ENCODE results near the gene PLCL1. TPM values are rescaled to one million over a fixed set of nuclear protein-coding genes. Genes with fewer than 3 reads are reported as not detected.
A peak's percentile ranks its signal among the peaks of the same experiment; 100 is the strongest.

The PLCL1 gene
- total and polyA plus RNA-seq, 10 donors, result 0.54 to 6.5 (median 4.0) TPM

GRCh38 chr2:197853549-197853948, 49.2 kb downstream of the PLCL1 start:
- Histone ChIP-seq H3K27me3 (replicated peaks in 1 of 7) (no peaks in the 10 kb centered on the region), H3K36me3 (no peaks in the 10 kb centered on the region), H3K27ac (no peak overlapping the region), H3K4me1 (no peaks in the 10 kb centered on the region), H3K9me3 (peaks cover 0 to 8% (median 4%) of the 10 kb centered on the region in 8 donors), H3K4me3 (no peak overlapping the region)
- no peak for TF ChIP-seq POLR2A (IDR thresholded peaks at IDR 0.05)
- no peak for TF ChIP-seq POLR2AphosphoS5 (IDR thresholded peaks at IDR 0.05)
- no peak for TF ChIP-seq CTCF (IDR thresholded peaks at IDR 0.05 in 8 of 11, conservative IDR thresholded peaks at IDR 0.05 in 3 of 11)
- 61 to 89% (median 70%) methylated on average over 1 of the region's 1 CpG for WGBS, 5 donors
- intact Hi-C loops (cut with DNase I; ENCODE audit: low total_unique reads), result no loop called here
- no peak for DNase-seq

DNA sequence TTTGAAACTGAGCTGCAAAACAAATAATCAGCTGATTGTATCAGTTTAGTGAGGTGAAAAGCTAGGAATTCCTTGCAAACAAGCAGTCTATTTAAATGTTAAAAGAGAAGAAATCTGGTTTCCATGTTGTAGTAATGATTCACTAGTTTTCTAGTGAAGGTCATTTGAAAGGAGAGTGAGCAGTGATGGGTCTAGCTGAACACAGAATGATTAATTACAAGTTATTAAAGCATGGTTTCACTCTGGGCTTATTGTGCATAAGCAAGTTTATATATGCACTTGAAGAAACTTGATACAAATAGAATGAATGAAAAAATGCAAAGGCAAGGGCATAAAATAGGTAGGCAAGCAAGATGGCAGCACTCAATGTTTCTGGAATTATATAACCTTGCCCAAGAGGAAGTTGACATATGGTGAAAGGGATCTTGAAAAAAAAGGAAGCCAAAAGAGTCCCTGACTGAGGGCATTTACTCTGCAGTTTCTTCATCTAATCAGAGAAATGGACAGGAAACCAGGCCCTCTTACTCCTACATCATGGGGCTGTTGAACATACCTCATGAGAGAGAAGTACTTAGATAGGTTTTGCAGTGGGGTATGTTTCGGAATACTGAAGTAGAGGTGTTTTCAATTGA, 53.2 kb downstream of the PLCL1 start:
- TF ChIP-seq CTCF (IDR thresholded peaks at IDR 0.05 in 8 of 11, conservative IDR thresholded peaks at IDR 0.05 in 3 of 11) (no peak), POLR2A (IDR thresholded peaks at IDR 0.05) (no peak), POLR2AphosphoS5 (IDR thresholded peaks at IDR 0.05) (no peak)
- no peak overlapping the region for H3K4me3 ChIP-seq

GRCh38 chr2:197858607-197859140, 54.3 kb downstream of the PLCL1 start:
- intact Hi-C loops (cut with DNase I; ENCODE audit: low total_unique reads), result no loop called here
- no peaks in the 10 kb centered on the region for H3K36me3 ChIP-seq
- TF ChIP-seq POLR2AphosphoS5 (IDR thresholded peaks at IDR 0.05) (no peak), POLR2A (IDR thresholded peaks at IDR 0.05) (no peak), CTCF (IDR thresholded peaks at IDR 0.05 in 8 of 11, conservative IDR thresholded peaks at IDR 0.05 in 3 of 11) (no peak)
- DNase-seq, result no peak
- no peaks in the 10 kb centered on the region for H3K27me3 ChIP-seq (replicated peaks in 1 of 7)
- H3K9me3 ChIP-seq, result peaks cover 0 to 15% (median 9%) of the 10 kb centered on the region in 8 donors
- peak overlapping the region in 2 of 8 donors; percentile 55 to 70 for H3K27ac ChIP-seq
- 60 to 76% (median 68%) methylated on average over 3 of the region's 3 CpGs for WGBS, 5 donors
- H3K4me1 ChIP-seq, result no peaks in the 10 kb centered on the region
- no peak overlapping the region for H3K4me3 ChIP-seq

More for the DNA sequence above, 53.2 kb downstream of the PLCL1 start:
- Histone ChIP-seq H3K9me3 (peaks cover 0 to 15% (median 9%) of the 10 kb centered on the region in 8 donors), H3K27me3 (replicated peaks in 1 of 7) (no peaks in the 10 kb centered on the region), H3K36me3 (no peaks in the 10 kb centered on the region), H3K27ac (peak overlapping the region in 4 of 8 donors; percentile 21 to 70 (median 50)), H3K4me1 (no peaks in the 10 kb centered on the region)
- WGBS, 5 donors, result 84 to 100% (median 89%) methylated on average over 1 of the region's 1 CpG
- no peak for DNase-seq
- intact Hi-C loops (cut with DNase I; ENCODE audit: low total_unique reads), result no loop called here

DNA sequence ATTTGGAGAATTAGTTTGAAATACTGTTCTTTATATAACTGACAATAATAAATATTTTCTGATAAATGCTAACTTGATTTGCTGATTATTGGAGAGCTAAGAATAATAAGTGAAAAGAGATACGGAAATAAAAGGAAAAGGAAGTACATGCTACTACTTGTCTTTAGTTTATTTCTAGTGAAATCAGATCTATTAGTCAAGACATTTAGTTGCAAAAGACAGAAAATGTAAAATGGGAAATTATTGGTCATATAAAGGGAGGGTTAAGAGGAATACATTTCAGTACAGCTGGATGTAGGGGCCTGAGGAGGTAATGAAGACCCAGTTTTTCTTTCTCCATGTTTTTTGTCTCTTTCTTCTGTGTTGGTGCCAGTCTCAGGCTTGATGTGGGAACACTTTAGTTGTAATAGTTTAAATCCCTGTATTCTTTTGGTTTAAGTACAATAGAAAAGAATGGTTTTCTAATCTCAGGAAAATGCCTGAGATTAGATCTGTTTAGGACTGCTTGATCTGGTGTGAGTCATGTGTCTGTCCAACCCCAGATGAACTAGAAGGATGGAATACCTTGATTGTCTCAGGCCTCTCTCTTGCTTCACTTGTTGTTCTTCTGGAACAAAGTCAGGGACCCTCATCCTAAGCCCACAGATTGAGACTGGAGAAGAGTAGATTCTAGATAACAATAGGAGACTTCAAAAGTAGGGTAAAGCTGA, 58.0 kb downstream of the PLCL1 start:
- Histone ChIP-seq H3K9me3 (peaks cover 0 to 15% (median 9%) of the 10 kb centered on the region in 8 donors), H3K27me3 (replicated peaks in 1 of 7) (no peaks in the 10 kb centered on the region), H3K4me1 (no peaks in the 10 kb centered on the region), H3K4me3 (no peak overlapping the region), H3K36me3 (no peaks in the 10 kb centered on the region), H3K27ac (no peak overlapping the region)
- no peak for DNase-seq
- WGBS, 5 donors, result 63 to 87% (median 70%) methylated on average over 1 of the region's 1 CpG
- TF ChIP-seq POLR2AphosphoS5 (IDR thresholded peaks at IDR 0.05) (no peak), CTCF (IDR thresholded peaks at IDR 0.05 in 8 of 11, conservative IDR thresholded peaks at IDR 0.05 in 3 of 11) (no peak)
- intact Hi-C loops (cut with DNase I; ENCODE audit: low total_unique reads), result no loop called here
